Measurements from ENCODE around the gene TRMU.

TRMU gene

GRCh38 chr22:46363611-46364321 lies 28.3 kb downstream of the TRMU start:
- Histone ChIP-seq H2BK120ac (ENCODE audit: low read depth, low read length) (no peak overlapping the region), H3K79me2 (ENCODE audit: control insufficient read depth, insufficient read depth, low read length) (no peaks in the 10 kb centered on the region), H3K27ac (ENCODE audit: low read depth, low read length) (no peak overlapping the region), H4K5ac (ENCODE audit: low read length) (no peak overlapping the region), H3K4me1 (ENCODE audit: control insufficient read depth, low read depth, low read length) (no peaks in the 10 kb centered on the region), H4K8ac (ENCODE audit: low read depth, low read length) (no peak overlapping the region), H3K4ac (ENCODE audit: low read depth, low read length) (no peak overlapping the region), H3K36me3 (ENCODE audit: control insufficient read depth, insufficient read depth, low read length) (peaks cover 3% of the 10 kb centered on the region), H3K4me3 (ENCODE audit: low read length) (no peak overlapping the region), H3K79me1 (ENCODE audit: low read length) (no peaks in the 10 kb centered on the region), H2BK5ac (ENCODE audit: low read length) (no peak overlapping the region), H3K23ac (ENCODE audit: low read length) (no peak overlapping the region), H2BK15ac (replicated peaks; ENCODE audit: low read depth) (no peak overlapping the region), H3K9ac (ENCODE audit: low read length) (no peak overlapping the region), H2AK5ac (ENCODE audit: low read length) (no peak overlapping the region), H3K18ac (ENCODE audit: low read length) (no peak overlapping the region), H3K4me2 (ENCODE audit: low read length) (no peak overlapping the region), H3K27me3 (ENCODE audit: insufficient read depth, low read length, poor library complexity) (no peaks in the 10 kb centered on the region), H3K56ac (ENCODE audit: low read length) (no peak overlapping the region)
- no peak for DNase-seq
- WGBS (ENCODE audit: extremely low coverage, insufficient coverage, low lambda C conversion rate) = no CpG with 5 or more reads among the region's 35 CpGs

GRCh38 chr22:46364341-46365165 lies 29.0 kb downstream of the TRMU start:
- no peaks in the 10 kb centered on the region for H3K79me1 ChIP-seq (ENCODE audit: low read length)
- H3K4me1 ChIP-seq (ENCODE audit: control insufficient read depth, low read depth, low read length) = no peaks in the 10 kb centered on the region
- no peak overlapping the region for H3K56ac ChIP-seq (ENCODE audit: low read length)
- H3K18ac ChIP-seq (ENCODE audit: low read length) = no peak overlapping the region
- H3K4ac ChIP-seq (ENCODE audit: low read depth, low read length) = no peak overlapping the region
- no CpG with 5 or more reads among the region's 26 CpGs for WGBS (ENCODE audit: extremely low coverage, insufficient coverage, low lambda C conversion rate)
- H3K79me2 ChIP-seq (ENCODE audit: control insufficient read depth, insufficient read depth, low read length) = no peaks in the 10 kb centered on the region
- no peak overlapping the region for H4K5ac ChIP-seq (ENCODE audit: low read length)
- no peak overlapping the region for H3K23ac ChIP-seq (ENCODE audit: low read length)
- no peak overlapping the region for H2BK120ac ChIP-seq (ENCODE audit: low read depth, low read length)
- no peak overlapping the region for H4K8ac ChIP-seq (ENCODE audit: low read depth, low read length)
- H3K27ac ChIP-seq (ENCODE audit: low read depth, low read length) = no peak overlapping the region
- no peak overlapping the region for H2AK5ac ChIP-seq (ENCODE audit: low read length)
- no peak overlapping the region for H2BK15ac ChIP-seq (replicated peaks; ENCODE audit: low read depth)
- no peak overlapping the region for H2BK5ac ChIP-seq (ENCODE audit: low read length)
- H3K9ac ChIP-seq (ENCODE audit: low read length) = no peak overlapping the region
- H3K36me3 ChIP-seq (ENCODE audit: control insufficient read depth, insufficient read depth, low read length) = peaks cover 3% of the 10 kb centered on the region
- H3K4me3 ChIP-seq (ENCODE audit: low read length) = no peak overlapping the region
- no peaks in the 10 kb centered on the region for H3K27me3 ChIP-seq (ENCODE audit: insufficient read depth, low read length, poor library complexity)
- H3K4me2 ChIP-seq (ENCODE audit: low read length) = no peak overlapping the region
- no peak for DNase-seq

- H3K27ac ChIP-seq (ENCODE audit: low read depth, low read length) = no peak overlapping the region
- no peak overlapping the region for H2BK5ac ChIP-seq (ENCODE audit: low read length)
- H3K79me2 ChIP-seq (ENCODE audit: control insufficient read depth, insufficient read depth, low read length) = no peaks in the 10 kb centered on the region
- no peak overlapping the region for H3K9ac ChIP-seq (ENCODE audit: low read length)
- no peaks in the 10 kb centered on the region for H3K27me3 ChIP-seq (ENCODE audit: insufficient read depth, low read length, poor library complexity)
- H3K4ac ChIP-seq (ENCODE audit: low read depth, low read length) = no peak overlapping the region
- no peak overlapping the region for H2AK5ac ChIP-seq (ENCODE audit: low read length)
- no peaks in the 10 kb centered on the region for H3K4me1 ChIP-seq (ENCODE audit: control insufficient read depth, low read depth, low read length)
- no peak overlapping the region for H4K5ac ChIP-seq (ENCODE audit: low read length)
- WGBS (ENCODE audit: extremely low coverage, insufficient coverage, low lambda C conversion rate) = no CpG with 5 or more reads among the region's 22 CpGs
- no peak overlapping the region for H3K4me2 ChIP-seq (ENCODE audit: low read length)
- DNase-seq = no peak
- no peak overlapping the region for H3K23ac ChIP-seq (ENCODE audit: low read length)
- no peak overlapping the region for H2BK15ac ChIP-seq (replicated peaks; ENCODE audit: low read depth)
- H3K4me3 ChIP-seq (ENCODE audit: low read length) = no peak overlapping the region
- peaks cover 1% of the 10 kb centered on the region for H3K36me3 ChIP-seq (ENCODE audit: control insufficient read depth, insufficient read depth, low read length)
- H2BK120ac ChIP-seq (ENCODE audit: low read depth, low read length) = no peak overlapping the region
- no peaks in the 10 kb centered on the region for H3K79me1 ChIP-seq (ENCODE audit: low read length)
- no peak overlapping the region for H4K8ac ChIP-seq (ENCODE audit: low read depth, low read length)
- no peak overlapping the region for H3K18ac ChIP-seq (ENCODE audit: low read length)
- no peak overlapping the region for H3K56ac ChIP-seq (ENCODE audit: low read length)
Measured at GRCh38 chr22:46365166-46365624, 29.7 kb downstream of the TRMU start.

GRCh38 chr22:46366327-46366731 lies 30.8 kb downstream of the TRMU start:
- Histone ChIP-seq H4K8ac (ENCODE audit: low read depth, low read length) (no peak overlapping the region), H2BK5ac (ENCODE audit: low read length) (no peak overlapping the region), H3K79me2 (ENCODE audit: control insufficient read depth, insufficient read depth, low read length) (no peaks in the 10 kb centered on the region), H3K4ac (ENCODE audit: low read depth, low read length) (no peak overlapping the region), H4K5ac (ENCODE audit: low read length) (no peak overlapping the region), H3K56ac (ENCODE audit: low read length) (no peak overlapping the region), H3K18ac (ENCODE audit: low read length) (no peak overlapping the region), H3K4me2 (ENCODE audit: low read length) (no peak overlapping the region), H3K36me3 (ENCODE audit: control insufficient read depth, insufficient read depth, low read length) (no peaks in the 10 kb centered on the region), H3K27ac (ENCODE audit: low read depth, low read length) (no peak overlapping the region), H3K4me3 (ENCODE audit: low read length) (no peak overlapping the region), H3K27me3 (ENCODE audit: insufficient read depth, low read length, poor library complexity) (no peaks in the 10 kb centered on the region), H3K4me1 (ENCODE audit: control insufficient read depth, low read depth, low read length) (no peaks in the 10 kb centered on the region), H3K79me1 (ENCODE audit: low read length) (no peaks in the 10 kb centered on the region), H3K9ac (ENCODE audit: low read length) (no peak overlapping the region), H2BK15ac (replicated peaks; ENCODE audit: low read depth) (no peak overlapping the region), H3K23ac (ENCODE audit: low read length) (no peak overlapping the region), H2AK5ac (ENCODE audit: low read length) (no peak overlapping the region), H2BK120ac (ENCODE audit: low read depth, low read length) (no peak overlapping the region)
- WGBS (ENCODE audit: extremely low coverage, insufficient coverage, low lambda C conversion rate) = no CpG with 5 or more reads among the region's 19 CpGs
- DNase-seq = no peak

GRCh38 chr22:46366801-46367706 lies 31.5 kb downstream of the TRMU start:
- Histone ChIP-seq H2BK15ac (replicated peaks; ENCODE audit: low read depth) (no peak overlapping the region), H3K27me3 (ENCODE audit: insufficient read depth, low read length, poor library complexity) (no peaks in the 10 kb centered on the region), H3K18ac (ENCODE audit: low read length) (no peak overlapping the region), H3K79me1 (ENCODE audit: low read length) (no peaks in the 10 kb centered on the region), H4K5ac (ENCODE audit: low read length) (no peak overlapping the region), H3K36me3 (ENCODE audit: control insufficient read depth, insufficient read depth, low read length) (no peaks in the 10 kb centered on the region), H3K23ac (ENCODE audit: low read length) (no peak overlapping the region), H3K79me2 (ENCODE audit: control insufficient read depth, insufficient read depth, low read length) (no peaks in the 10 kb centered on the region), H3K9ac (ENCODE audit: low read length) (no peak overlapping the region), H3K56ac (ENCODE audit: low read length) (no peak overlapping the region), H3K4me2 (ENCODE audit: low read length) (no peak overlapping the region), H3K27ac (ENCODE audit: low read depth, low read length) (no peak overlapping the region), H2BK5ac (ENCODE audit: low read length) (no peak overlapping the region), H3K4me1 (ENCODE audit: control insufficient read depth, low read depth, low read length) (no peaks in the 10 kb centered on the region), H4K8ac (ENCODE audit: low read depth, low read length) (no peak overlapping the region), H2AK5ac (ENCODE audit: low read length) (no peak overlapping the region), H3K4ac (ENCODE audit: low read depth, low read length) (no peak overlapping the region), H3K4me3 (ENCODE audit: low read length) (no peak overlapping the region), H2BK120ac (ENCODE audit: low read depth, low read length) (no peak overlapping the region)
- no CpG with 5 or more reads among the region's 45 CpGs for WGBS (ENCODE audit: extremely low coverage, insufficient coverage, low lambda C conversion rate)
- DNase-seq = no peak
